Peyer's patch (tissue), 4 donors: ENCODE data around the gene NACC2.
A peak's percentile ranks its signal among the peaks of the same experiment; 100 is the strongest.

Experiments used
- POLR2A ChIP-seq, 2 donors: fragments of 450-650 bp; IDR thresholded peaks; one replicate each; pipeline ENCODE4 v1.5.1; 2017; ENCODE audit warnings: antibody characterized with exemption in 2 of 2, mild to moderate bottlenecking in 2 of 2, moderate library complexity in 2 of 2
- TF ChIP-seq, protein P1 (sequence below), 6 experiments: fragments of 450-650 bp in 4 of 6; fragments of 200-600 bp in 2 of 6; sonication (generic) in 1 of 6; IDR thresholded peaks; one replicate each; pipeline ENCODE4 v1.5.1; 2017 to 2019; ENCODE audit warnings: antibody characterized with exemption in 6 of 6, mild to moderate bottlenecking in 3 of 6, moderate library complexity in 1 of 6

DNA sequence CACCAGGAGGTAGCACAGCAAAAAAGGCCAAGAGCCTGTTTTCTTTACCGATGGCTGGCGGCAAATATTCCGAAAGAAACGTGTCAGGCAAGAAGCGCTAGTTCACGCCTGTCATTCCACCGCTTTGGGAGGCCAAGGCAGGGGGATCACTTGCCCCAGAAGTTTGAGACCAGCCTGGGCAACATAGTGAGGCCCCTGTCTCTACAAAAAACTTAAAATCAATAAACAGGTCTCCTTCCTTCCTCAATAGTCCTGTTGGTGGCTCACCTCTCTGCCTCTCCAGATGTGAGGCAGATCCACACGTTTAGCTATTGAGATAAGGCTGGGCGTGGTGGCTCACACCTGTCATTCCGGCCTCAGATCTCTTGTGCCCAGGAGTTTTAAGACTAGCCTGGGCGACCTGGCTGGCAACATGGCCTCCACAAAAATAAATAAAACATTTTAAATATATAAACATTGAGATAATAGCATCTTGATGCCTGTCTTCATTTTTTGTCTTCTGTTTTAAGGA lies 24.8 kb upstream of the NACC2 start:
- TF ChIP-seq, protein P1, sequence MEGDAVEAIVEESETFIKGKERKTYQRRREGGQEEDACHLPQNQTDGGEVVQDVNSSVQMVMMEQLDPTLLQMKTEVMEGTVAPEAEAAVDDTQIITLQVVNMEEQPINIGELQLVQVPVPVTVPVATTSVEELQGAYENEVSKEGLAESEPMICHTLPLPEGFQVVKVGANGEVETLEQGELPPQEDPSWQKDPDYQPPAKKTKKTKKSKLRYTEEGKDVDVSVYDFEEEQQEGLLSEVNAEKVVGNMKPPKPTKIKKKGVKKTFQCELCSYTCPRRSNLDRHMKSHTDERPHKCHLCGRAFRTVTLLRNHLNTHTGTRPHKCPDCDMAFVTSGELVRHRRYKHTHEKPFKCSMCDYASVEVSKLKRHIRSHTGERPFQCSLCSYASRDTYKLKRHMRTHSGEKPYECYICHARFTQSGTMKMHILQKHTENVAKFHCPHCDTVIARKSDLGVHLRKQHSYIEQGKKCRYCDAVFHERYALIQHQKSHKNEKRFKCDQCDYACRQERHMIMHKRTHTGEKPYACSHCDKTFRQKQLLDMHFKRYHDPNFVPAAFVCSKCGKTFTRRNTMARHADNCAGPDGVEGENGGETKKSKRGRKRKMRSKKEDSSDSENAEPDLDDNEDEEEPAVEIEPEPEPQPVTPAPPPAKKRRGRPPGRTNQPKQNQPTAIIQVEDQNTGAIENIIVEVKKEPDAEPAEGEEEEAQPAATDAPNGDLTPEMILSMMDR (IDR thresholded peaks at IDR 0.05), result peak in 1 of 6 experiments; percentile 4
- no peak for TF ChIP-seq POLR2A (IDR thresholded peaks at IDR 0.05)
